CD14-positive monocyte (primary cell): ENCODE data around the gene ARHGEF19. TPM values are rescaled to one million over a fixed set of nuclear protein-coding genes. Genes with fewer than 3 reads are reported as not detected.
A peak's percentile ranks its signal among the peaks of the same experiment; 100 is the strongest.

ENCODE experiments used
- DNase-seq, 3 donors: peaks; one replicate each; pipeline ENCODE4 v3.0.0-alpha.2; 2011 to 2022
- H2AFZ ChIP-seq: 2 replicates; pipeline ENCODE4 v1.6.0; 2012; ENCODE audit warnings: mild to moderate bottlenecking, low read depth, low read length, inconsistent platforms; ENCODE audit not compliant: insufficient read depth, poor library complexity, severe bottlenecking
- H3K27ac ChIP-seq, 2 donors: 1 replicate in 1 of 2; 2 replicates in 1 of 2; pipeline ENCODE4 v1.5.1; 2012 to 2013; ENCODE audit warnings: low read length in 2 of 2, control low read depth in 1 of 2, inconsistent platforms in 1 of 2, low read depth in 1 of 2, mild to moderate bottlenecking in 1 of 2
- H3K27me3 ChIP-seq, 2 donors: one replicate each; pipeline versions ENCODE4 v1.6.0 to v1.6.1; 2011 to 2013; ENCODE audit warnings: low read length in 2 of 2; ENCODE audit not compliant: control insufficient read depth in 2 of 2, insufficient read depth in 2 of 2
- H3K36me3 ChIP-seq, 2 donors: replicated peaks in 1 of 2; 1 replicate in 1 of 2; 2 replicates in 1 of 2; pipeline versions ENCODE4 v1.5.1 to v1.6.1; 2012 to 2013; ENCODE audit warnings: low read length in 2 of 2, control low read depth in 1 of 2, inconsistent platforms in 1 of 2, mild to moderate bottlenecking in 1 of 2; ENCODE audit not compliant: insufficient read depth in 2 of 2, control insufficient read depth in 1 of 2
- H3K4me1 ChIP-seq, 2 donors: 1 replicate in 1 of 2; 2 replicates in 1 of 2; pipeline versions ENCODE4 v1.5.1 to v1.6.1; 2012 to 2013; ENCODE audit warnings: low read length in 2 of 2, control low read depth in 1 of 2, inconsistent platforms in 1 of 2, mild to moderate bottlenecking in 1 of 2, moderate library complexity in 1 of 2; ENCODE audit not compliant: insufficient read depth in 2 of 2, control insufficient read depth in 1 of 2
- H3K4me2 ChIP-seq: replicated peaks from 2 replicates; pipeline ENCODE3; 2012; ENCODE audit warnings: low read length, moderate library complexity, mild to moderate bottlenecking; ENCODE audit not compliant: poor library complexity, severe bottlenecking; ENCODE audit errors: extremely low read depth
- H3K4me3 ChIP-seq, 3 experiments: fragments of 200-600 bp in 1 of 3; sonication (generic) in 1 of 3; replicated peaks in 1 of 3; 1 replicate in 2 of 3; 2 replicates in 1 of 3; pipeline ENCODE4 v1.5.1; 2011 to 2013; ENCODE audit warnings: low read length in 3 of 3, mild to moderate bottlenecking in 3 of 3, control low read depth in 2 of 3, low read depth in 2 of 3, inconsistent platforms in 1 of 3, moderate library complexity in 1 of 3
- H3K79me2 ChIP-seq: 2 replicates; pipeline ENCODE4 v1.6.0; 2012; ENCODE audit warnings: mild to moderate bottlenecking, control low read depth, inconsistent platforms, low read length, moderate library complexity; ENCODE audit not compliant: insufficient read depth
- H3K9ac ChIP-seq: 2 replicates; pipeline ENCODE4 v1.6.0; 2017; ENCODE audit warnings: low read length, mild to moderate bottlenecking; ENCODE audit not compliant: insufficient read depth, poor library complexity, severe bottlenecking
- H3K9me3 ChIP-seq, 2 donors: replicated peaks in 1 of 2; 1 replicate in 1 of 2; 2 replicates in 1 of 2; pipeline versions ENCODE4 v1.5.1 to v1.6.1; 2012 to 2013; ENCODE audit warnings: low read length in 2 of 2, control low read depth in 1 of 2; ENCODE audit not compliant: control insufficient read depth in 1 of 2, insufficient read depth in 1 of 2
- H4K20me1 ChIP-seq: 2 replicates; pipeline ENCODE4 v1.6.0; 2012; ENCODE audit warnings: mild to moderate bottlenecking, low read length, control low read depth, moderate library complexity; ENCODE audit not compliant: insufficient read depth
- H3K27ac Mint-ChIP-seq, 7 donors: one replicate each; pipeline ENCODE4 v1.8.0; 2020; ENCODE audit warnings: mild to moderate bottlenecking in 7 of 7, mixed read lengths in 7 of 7, moderate library complexity in 6 of 7, inconsistent platforms in 2 of 7
- H3K27me3 Mint-ChIP-seq, 3 donors: one replicate each; pipeline ENCODE4 v1.8.0; 2021 to 2022; ENCODE audit warnings: low read depth in 3 of 3, mild to moderate bottlenecking in 3 of 3, mixed read lengths in 3 of 3, moderate library complexity in 3 of 3, inconsistent platforms in 1 of 3
- H3K36me3 Mint-ChIP-seq, 2 donors: one replicate each; pipeline ENCODE4 v1.8.0; 2020; ENCODE audit warnings: mixed read lengths in 2 of 2, inconsistent platforms in 1 of 2, mild to moderate bottlenecking in 1 of 2
- H3K4me1 Mint-ChIP-seq: one replicate; pipeline ENCODE4 v1.8.0; 2020; ENCODE audit warnings: mild to moderate bottlenecking, mixed read lengths
- H3K4me3 Mint-ChIP-seq, 2 donors: one replicate each; pipeline ENCODE4 v1.8.0; 2020; ENCODE audit warnings: mild to moderate bottlenecking in 2 of 2, mixed read lengths in 2 of 2, moderate library complexity in 1 of 2
- H3K9me3 Mint-ChIP-seq, 7 donors: one replicate each; pipeline ENCODE4 v1.8.0; 2020 to 2022; ENCODE audit warnings: mixed read lengths in 7 of 7, mild to moderate bottlenecking in 6 of 7, moderate library complexity in 6 of 7, inconsistent platforms in 2 of 7
- CTCF ChIP-seq: fragments of 200-600 bp; IDR thresholded peaks from one replicate; pipeline ENCODE4 v1.8.0; 2022; ENCODE audit warnings: antibody characterized with exemption, mild to moderate bottlenecking
- WGBS: methylation state at CpG from one replicate; pipeline ENCODE4 v1.1.5; 2013; ENCODE audit warnings: missing lambda C conversion rate; ENCODE audit not compliant: insufficient coverage; 5-methylcytosine and 5-hydroxymethylcytosine counted together
- intact Hi-C, 2 donors: fragments of 100-400 bp; cut with micrococcal nuclease; formaldehyde crosslinking; loops; one replicate each; pipeline versions ENCODE4 v1.15.0 to v1.15.1; 2023
- polyA plus RNA-seq, 3 donors: library from polyadenylated mRNA; depleted of rRNA in 1 of 3; unstranded in 2 of 3; stranded (reverse) in 1 of 3; fragments of 300-500 nt in 2 of 3; fragments of >200 nt in 1 of 3; fragmentation: Illumina TruSeq in 2 of 3; gene quantifications; 1 replicate in 2 of 3; 2 replicates in 1 of 3; pipeline ENCODE4 v1.2.3, GENCODE V29; 2012 to 2021

The ARHGEF19 gene
- polyA plus RNA-seq, 3 donors: 2.2 to 7.9 (median 2.3) TPM

- DNase-seq: no peak
- Histone ChIP-seq H3K79me2 (no peaks in the 10 kb centered on the region), H4K20me1 (no peaks in the 10 kb centered on the region), H3K9me3 (no peaks in the 10 kb centered on the region), H3K4me1 (no peaks in the 10 kb centered on the region), H3K9ac (peak overlapping the region; percentile 27), H3K4me3 (no peak overlapping the region), H3K27me3 (no peaks in the 10 kb centered on the region), H3K27ac (no peak overlapping the region), H3K4me2 (no peak overlapping the region), H3K36me3 (no peaks in the 10 kb centered on the region), H2AFZ (no peak overlapping the region)
- intact Hi-C loops: no loop called here
- peak overlapping the region in 1 of 7 donors; percentile 54 for H3K27ac Mint-ChIP-seq
- TF ChIP-seq CTCF: no peak
- H3K36me3 Mint-ChIP-seq: no peaks in the 10 kb centered on the region
- no CpG with 5 or more reads among the region's 1 CpG for WGBS
- peaks cover 2% of the 10 kb centered on the region for H3K4me1 Mint-ChIP-seq
- H3K27me3 Mint-ChIP-seq: peaks cover 2 to 24% (median 10%) of the 10 kb centered on the region in 3 donors
- H3K9me3 Mint-ChIP-seq: peaks cover 0 to 2% (median 0%) of the 10 kb centered on the region in 7 donors
- no peak overlapping the region for H3K4me3 Mint-ChIP-seq
Measured at GRCh38 chr1:16191309-16191708, 21.1 kb downstream of the ARHGEF19 start.

DNA sequence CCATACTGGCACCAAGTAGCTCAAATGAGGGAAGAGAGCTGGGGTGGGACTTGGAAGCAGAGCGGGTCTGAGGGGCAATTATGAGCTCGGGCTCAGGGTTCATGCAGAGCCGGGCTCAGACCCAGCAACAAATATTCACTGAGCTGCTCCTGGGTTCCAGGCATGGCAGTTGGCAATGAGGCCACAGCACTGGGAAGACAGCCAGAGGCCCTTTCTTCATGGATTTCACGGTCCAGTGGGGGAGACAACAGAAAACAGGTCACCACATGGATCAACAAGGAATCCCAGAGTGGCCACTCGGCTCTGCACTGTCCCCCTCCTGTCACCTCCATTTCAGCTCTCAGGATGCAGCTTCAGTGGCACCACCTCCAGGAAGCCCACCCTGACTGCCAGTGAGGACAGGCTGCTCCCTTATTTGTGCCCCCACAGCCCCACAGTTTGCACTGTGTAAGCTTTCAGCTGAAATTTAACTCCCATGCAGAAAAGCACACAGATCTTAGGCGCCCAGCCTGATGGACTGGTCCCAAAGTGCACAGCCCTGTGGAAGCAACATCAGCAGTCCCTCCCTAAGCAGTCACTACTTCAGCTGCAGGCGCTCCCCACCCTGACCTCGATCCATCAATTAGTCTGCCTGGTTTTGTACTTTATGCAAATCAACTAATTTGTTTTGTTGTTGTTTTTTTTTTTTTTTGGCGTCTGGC, 22.4 kb downstream of the ARHGEF19 start:
- peaks cover 2% of the 10 kb centered on the region for H3K4me1 Mint-ChIP-seq
- H3K27me3 Mint-ChIP-seq: peaks cover 2 to 24% (median 10%) of the 10 kb centered on the region in 3 donors
- no peak overlapping the region for H3K4me2 ChIP-seq
- no peaks in the 10 kb centered on the region for H3K9me3 ChIP-seq
- TF ChIP-seq CTCF: no peak
- H2AFZ ChIP-seq: no peak overlapping the region
- no peaks in the 10 kb centered on the region for H3K27me3 ChIP-seq
- H3K9me3 Mint-ChIP-seq: peaks cover 0 to 2% (median 0%) of the 10 kb centered on the region in 7 donors
- H3K79me2 ChIP-seq: no peaks in the 10 kb centered on the region
- intact Hi-C loops: loop anchor here (10.0 kb wide), 2 partner anchors 175 to 185 kb away; partner anchors contain the start of genes HSPB7 (in 1 of the 2) and SRARP (in 1 of the 2)
- H4K20me1 ChIP-seq: no peaks in the 10 kb centered on the region
- H3K9ac ChIP-seq: no peak overlapping the region
- no peak overlapping the region for H3K4me3 ChIP-seq
- H3K4me1 ChIP-seq: no peaks in the 10 kb centered on the region
- no peak overlapping the region for H3K27ac ChIP-seq
- H3K36me3 Mint-ChIP-seq: no peaks in the 10 kb centered on the region
- no peak overlapping the region for H3K27ac Mint-ChIP-seq
- 86% methylated on average over 6 of the region's 9 CpGs for WGBS
- no peak for DNase-seq
- no peaks in the 10 kb centered on the region for H3K36me3 ChIP-seq
- no peak overlapping the region for H3K4me3 Mint-ChIP-seq
